Activated CD8-positive, alpha-beta memory T cell treated with anti-CD3 and anti-CD28 coated beads, Interleukin-2, amount 50 U/mL, for 24 hours (primary cell): ENCODE data around the gene AGTR1.

Source experiments
- DNase-seq: peaks from one replicate; pipeline ENCODE4 v3.0.0-alpha.2; 2020; ENCODE audit errors: extremely low read depth

The AGTR1 gene

GRCh38 chr3:148697306-148698189, at the start of gene AGTR1:
TSS of gene AGTR1 (plus strand) at chr3:148697903. CDS start at chr3:148741036, 43,133 bp downstream.
- no peak for DNase-seq

GRCh38 chr3:148648685-148649352, 48.9 kb upstream of the AGTR1 start:
- DNase-seq, result no peak

- no peak for DNase-seq
Observed at GRCh38 chr3:148651549-148651948, 46.2 kb upstream of the AGTR1 start.

GRCh38 chr3:148654433-148654832, 43.3 kb upstream of the AGTR1 start:
- DNase-seq, result no peak

- DNase-seq, result no peak
Observed at GRCh38 chr3:148657470-148657869, 40.2 kb upstream of the AGTR1 start.

GRCh38 chr3:148659512-148659911, 38.2 kb upstream of the AGTR1 start:
- DNase-seq, result no peak

- DNase-seq, result no peak
Observed at GRCh38 chr3:148680289-148680688, 17.4 kb upstream of the AGTR1 start.

GRCh38 chr3:148681080-148681479, 16.6 kb upstream of the AGTR1 start:
- DNase-seq, result no peak

GRCh38 chr3:148682997-148683396, 14.7 kb upstream of the AGTR1 start:
- DNase-seq, result no peak

GRCh38 chr3:148694116-148694515, 3.6 kb upstream of the AGTR1 start:
- no peak for DNase-seq

- no peak for DNase-seq
Observed at GRCh38 chr3:148698190-148698810, 597 bp downstream of the AGTR1 start.

- DNase-seq, result no peak
Observed at GRCh38 chr3:148705314-148705713, 7.6 kb downstream of the AGTR1 start.

GRCh38 chr3:148707601-148708380, 10.1 kb downstream of the AGTR1 start:
- DNase-seq, result no peak

- no peak for DNase-seq
Observed at GRCh38 chr3:148708409-148708808, 10.7 kb downstream of the AGTR1 start.

GRCh38 chr3:148709560-148710253, 12.0 kb downstream of the AGTR1 start:
- DNase-seq, result no peak

GRCh38 chr3:148710665-148711064, 13.0 kb downstream of the AGTR1 start:
- DNase-seq, result no peak

- DNase-seq, result no peak
Observed at GRCh38 chr3:148711981-148712666, 14.4 kb downstream of the AGTR1 start.

- DNase-seq, result no peak
Observed at GRCh38 chr3:148714521-148714920, 16.8 kb downstream of the AGTR1 start.

GRCh38 chr3:148716657-148717056, 19.0 kb downstream of the AGTR1 start:
- no peak for DNase-seq

GRCh38 chr3:148717885-148718561, 20.3 kb downstream of the AGTR1 start:
- no peak for DNase-seq
